ENCODE data around the gene FAM107B. TPM values are rescaled to one million over a fixed set of nuclear protein-coding genes. Genes with fewer than 3 reads are reported as not detected.
"Not testable (repeated sequence)": the region's sequence is repeated elsewhere in the genome, so short reads cannot be mapped to it uniquely, and the experiment has no call there.

Gene FAM107B
- total and polyA plus RNA-seq, 2 donors (not counting 3 experiments of a cell fraction or from before 2014, with no cell fraction given) = 39.2 to 176 TPM

GRCh38 chr10:14709344-14709743 is 65.4 kb downstream of the FAM107B start:
- BruUV-seq (replicated peaks); H3K9me1 ChIP-seq (replicated peaks; ENCODE audit: control insufficient read depth, extremely low read depth, insufficient read depth, low read length); H3K4me1 ChIP-seq (ENCODE audit: control insufficient read depth, extremely low read depth, insufficient read depth, low read length); H3K36me3 ChIP-seq (ENCODE audit: control insufficient read depth in 2 of 2, extremely low read depth in 1 of 2, insufficient read depth in 2 of 2, low read length in 2 of 2); H3K4me3 ChIP-seq (replicated peaks in 1 of 3; ENCODE audit: insufficient read depth in 1 of 3, low read depth in 1 of 3, low read length in 3 of 3); H3K27me3 ChIP-seq (ENCODE audit: control insufficient read depth in 2 of 2, insufficient read depth in 2 of 2, low read length in 2 of 2); H3K27ac ChIP-seq (ENCODE audit: insufficient read depth, low read depth, low read length); intact Hi-C loops (cut with micrococcal nuclease); CTCF ChIA-PET; dilution Hi-C loops (cut with MboI; ENCODE audit: extremely low pct_ligation_motif_present, low sequenced_read_pairs); DNase-seq (ENCODE audit: low read depth, low spot score); FAIRE-seq; H2AFZ ChIP-seq (ENCODE audit: low read depth, low read length); H3K4me2 ChIP-seq (ENCODE audit: insufficient read depth, low read length); H4K20me1 ChIP-seq (replicated peaks; ENCODE audit: control insufficient read depth, extremely low read depth, insufficient read depth, low read length); H3K9me3 ChIP-seq (replicated peaks; ENCODE audit: control insufficient read depth, insufficient read depth, low read length); POLR2A ChIA-PET; H3K9ac ChIP-seq (replicated peaks; ENCODE audit: extremely low read depth, insufficient read depth, low read length); H3K79me2 ChIP-seq (ENCODE audit: control insufficient read depth, insufficient read depth, low read length): not testable (repeated sequence)

- dilution Hi-C loops (cut with MboI; ENCODE audit: extremely low pct_ligation_motif_present, low sequenced_read_pairs) = no loop called here
- no peak overlapping the region for H3K4me2 ChIP-seq (ENCODE audit: insufficient read depth, low read length)
- TF ChIP-seq FOS (IDR thresholded peaks at IDR 0.05; ENCODE audit: borderline replicate concordance, insufficient read depth, low read length) = no peak
- no peak for TF ChIP-seq MYC (IDR thresholded peaks at IDR 0.05; ENCODE audit: low read depth, low read length)
- no peak for TF ChIP-seq GATA2 (IDR thresholded peaks at IDR 0.05; ENCODE audit: insufficient read depth, insufficient read length, low read depth, low read length)
- TF ChIP-seq MAX (IDR thresholded peaks at IDR 0.05; ENCODE audit: insufficient read depth, insufficient read length) = no peak
- no peak for TF ChIP-seq POLR2A (IDR thresholded peaks at IDR 0.05; ENCODE audit: low read depth, low read length)
- TF ChIP-seq POLR2AphosphoS5 (IDR thresholded peaks at IDR 0.05; ENCODE audit: insufficient read depth, low read depth, low read length) = no peak
- TF ChIP-seq EZH2 (IDR thresholded peaks at IDR 0.05; ENCODE audit: borderline replicate concordance, low read depth, low read length, severe bottlenecking) = no peak
- no peak for TF ChIP-seq JUN (IDR thresholded peaks at IDR 0.05; ENCODE audit: borderline replicate concordance, insufficient read depth, insufficient read length, low read depth)
- no peak for TF ChIP-seq CTCF (IDR thresholded peaks at IDR 0.05; ENCODE audit: extremely low read depth in 1 of 2, insufficient read depth in 1 of 2, low read depth in 1 of 2, low read length in 2 of 2)
- no TSS peak for BruUV-seq (replicated peaks)
- H3K79me2 ChIP-seq (ENCODE audit: control insufficient read depth, insufficient read depth, low read length) = no peaks in the 10 kb centered on the region
- H3K4me1 ChIP-seq (ENCODE audit: control insufficient read depth, extremely low read depth, insufficient read depth, low read length) = no peaks in the 10 kb centered on the region
- H3K4me3 ChIP-seq (replicated peaks in 1 of 3; ENCODE audit: insufficient read depth in 1 of 3, low read depth in 1 of 3, low read length in 3 of 3) = no peak overlapping the region
- FAIRE-seq = no peak
- no peak overlapping the region for H3K9ac ChIP-seq (replicated peaks; ENCODE audit: extremely low read depth, insufficient read depth, low read length)
- no peak overlapping the region for H2AFZ ChIP-seq (ENCODE audit: low read depth, low read length)
- DNase-seq (ENCODE audit: low read depth, low spot score) = no peak
- ChIA-PET CTCF (no interaction called here), POLR2A (no interaction called here)
- no peaks in the 10 kb centered on the region for H3K9me1 ChIP-seq (replicated peaks; ENCODE audit: control insufficient read depth, extremely low read depth, insufficient read depth, low read length)
- no peaks in the 10 kb centered on the region for H3K36me3 ChIP-seq (ENCODE audit: control insufficient read depth in 2 of 2, extremely low read depth in 1 of 2, insufficient read depth in 2 of 2, low read length in 2 of 2)
- no peaks in the 10 kb centered on the region for H3K9me3 ChIP-seq (replicated peaks; ENCODE audit: control insufficient read depth, insufficient read depth, low read length)
- H3K27ac ChIP-seq (ENCODE audit: insufficient read depth, low read depth, low read length) = no peak overlapping the region
- H4K20me1 ChIP-seq (replicated peaks; ENCODE audit: control insufficient read depth, extremely low read depth, insufficient read depth, low read length) = no peaks in the 10 kb centered on the region
- H3K27me3 ChIP-seq (ENCODE audit: control insufficient read depth in 2 of 2, insufficient read depth in 2 of 2, low read length in 2 of 2) = peaks cover 2 to 4% of the 10 kb centered on the region in 2 experiments
- intact Hi-C loops (cut with micrococcal nuclease) = no loop called here
Measured at GRCh38 chr10:14707481-14707880, 67.2 kb downstream of the FAM107B start.

All from endothelial cell of umbilical vein (primary cell).